Activated naive CD4-positive, alpha-beta T cell treated with anti-CD3 and anti-CD28 coated beads, Interleukin-2, amount 50 U/mL, for 24 hours (primary cell): Measurements from ENCODE around the gene HTATIP2.

Experiments used
- H3K27ac Mint-ChIP-seq: one replicate; pipeline ENCODE4 v1.8.0; 2021; ENCODE audit warnings: mild to moderate bottlenecking, mixed read lengths
- H3K27me3 Mint-ChIP-seq: one replicate; pipeline ENCODE4 v1.8.0; 2021; ENCODE audit warnings: mixed read lengths
- H3K36me3 Mint-ChIP-seq: one replicate; pipeline ENCODE4 v1.8.0; 2021; ENCODE audit warnings: mixed read lengths
- H3K4me1 Mint-ChIP-seq: one replicate; pipeline ENCODE4 v1.8.0; 2021; ENCODE audit warnings: mixed read lengths
- H3K4me3 Mint-ChIP-seq: one replicate; pipeline ENCODE4 v1.8.0; 2021; ENCODE audit warnings: mild to moderate bottlenecking, mixed read lengths
- H3K9me3 Mint-ChIP-seq: one replicate; pipeline ENCODE4 v1.8.0; 2021; ENCODE audit warnings: mixed read lengths

The HTATIP2 gene

GRCh38 chr11:20397281-20397680 lies 33.8 kb downstream of the HTATIP2 start:
- no peaks in the 10 kb centered on the region for H3K9me3 Mint-ChIP-seq
- no peak overlapping the region for H3K27ac Mint-ChIP-seq
- H3K4me3 Mint-ChIP-seq = no peak overlapping the region
- H3K4me1 Mint-ChIP-seq = peaks cover 19% of the 10 kb centered on the region
- H3K27me3 Mint-ChIP-seq = no peaks in the 10 kb centered on the region
- peaks cover 20% of the 10 kb centered on the region for H3K36me3 Mint-ChIP-seq

GRCh38 chr11:20399498-20399897 lies 36.0 kb downstream of the HTATIP2 start:
- no peaks in the 10 kb centered on the region for H3K27me3 Mint-ChIP-seq
- H3K9me3 Mint-ChIP-seq = no peaks in the 10 kb centered on the region
- H3K36me3 Mint-ChIP-seq = peaks cover 19% of the 10 kb centered on the region
- no peak overlapping the region for H3K4me3 Mint-ChIP-seq
- no peak overlapping the region for H3K27ac Mint-ChIP-seq
- peaks cover 24% of the 10 kb centered on the region for H3K4me1 Mint-ChIP-seq

- H3K27me3 Mint-ChIP-seq = no peaks in the 10 kb centered on the region
- H3K36me3 Mint-ChIP-seq = peaks cover 20% of the 10 kb centered on the region
- no peak overlapping the region for H3K27ac Mint-ChIP-seq
- H3K4me3 Mint-ChIP-seq = no peak overlapping the region
- peaks cover 15% of the 10 kb centered on the region for H3K4me1 Mint-ChIP-seq
- no peaks in the 10 kb centered on the region for H3K9me3 Mint-ChIP-seq
Observed at GRCh38 chr11:20403059-20403458, 39.5 kb downstream of the HTATIP2 start.

GRCh38 chr11:20406484-20406883 lies 43.0 kb downstream of the HTATIP2 start:
- Mint-ChIP-seq H3K27ac (no peak overlapping the region), H3K27me3 (no peaks in the 10 kb centered on the region), H3K4me1 (peaks cover 5% of the 10 kb centered on the region), H3K9me3 (no peaks in the 10 kb centered on the region), H3K4me3 (no peak overlapping the region), H3K36me3 (peaks cover 18% of the 10 kb centered on the region)

GRCh38 chr11:20407344-20407743 lies 43.8 kb downstream of the HTATIP2 start:
- H3K27ac Mint-ChIP-seq = no peak overlapping the region
- no peaks in the 10 kb centered on the region for H3K27me3 Mint-ChIP-seq
- peaks cover 5% of the 10 kb centered on the region for H3K4me1 Mint-ChIP-seq
- no peaks in the 10 kb centered on the region for H3K9me3 Mint-ChIP-seq
- H3K36me3 Mint-ChIP-seq = peaks cover 22% of the 10 kb centered on the region
- no peak overlapping the region for H3K4me3 Mint-ChIP-seq

- Mint-ChIP-seq H3K27ac (no peak overlapping the region), H3K4me1 (no peaks in the 10 kb centered on the region), H3K27me3 (no peaks in the 10 kb centered on the region), H3K36me3 (peaks cover 14% of the 10 kb centered on the region), H3K9me3 (no peaks in the 10 kb centered on the region), H3K4me3 (no peak overlapping the region)
Observed at GRCh38 chr11:20415432-20415831, 51.9 kb downstream of the HTATIP2 start.

GRCh38 chr11:20417771-20418170 lies 54.3 kb downstream of the HTATIP2 start:
- Mint-ChIP-seq H3K27me3 (no peaks in the 10 kb centered on the region), H3K36me3 (peaks cover 17% of the 10 kb centered on the region), H3K4me1 (peaks cover 6% of the 10 kb centered on the region), H3K9me3 (no peaks in the 10 kb centered on the region), H3K4me3 (no peak overlapping the region), H3K27ac (no peak overlapping the region)

- Mint-ChIP-seq H3K36me3 (peaks cover 25% of the 10 kb centered on the region), H3K4me1 (peaks cover 6% of the 10 kb centered on the region), H3K27me3 (no peaks in the 10 kb centered on the region), H3K27ac (no peak overlapping the region), H3K4me3 (no peak overlapping the region), H3K9me3 (no peaks in the 10 kb centered on the region)
Observed at GRCh38 chr11:20421946-20422345, 58.4 kb downstream of the HTATIP2 start.

- peaks cover 22% of the 10 kb centered on the region for H3K36me3 Mint-ChIP-seq
Observed at GRCh38 chr11:20429216-20429615, 65.7 kb downstream of the HTATIP2 start.

More at GRCh38 chr11:20429216-20429615, 65.7 kb downstream of the HTATIP2 start:
- Mint-ChIP-seq H3K27ac (no peak overlapping the region), H3K9me3 (no peaks in the 10 kb centered on the region), H3K4me3 (no peak overlapping the region), H3K4me1 (peaks cover 7% of the 10 kb centered on the region), H3K27me3 (no peaks in the 10 kb centered on the region)
